Endothelial cell of umbilical vein (primary cell): ENCODE results near the gene IMPG2. TPM values are rescaled to one million over a fixed set of nuclear protein-coding genes. Genes with fewer than 3 reads are reported as not detected.

Experiments
- BruUV-seq: library from RNA; stranded (reverse); fragments of 400-500 nt; replicated peaks from 2 replicates; lab custom pipeline; 2021; lab: Mats Ljungman, UMichigan
- CTCF ChIA-PET: fragments of 300-600, 350-600 bp; sonication (Branson Sonifier 250); formaldehyde crosslinking; loops from one replicate; lab custom pipeline; 2021; ENCODE audit warnings: antibody characterized with exemption, inconsistent platforms; lab: Charles Lee
- POLR2A ChIA-PET: fragments of 300-600, 350-600 bp; sonication (Branson Sonifier 250); formaldehyde crosslinking; loops from one replicate; lab custom pipeline; 2021; ENCODE audit warnings: antibody characterized with exemption, inconsistent platforms; lab: Charles Lee
- DNase-seq: peaks from one replicate; pipeline ENCODE4 v3.0.0-alpha.2; 2011; ENCODE audit warnings: low read depth, low spot score
- FAIRE-seq: peaks from 2 replicates; lab custom pipeline; 2011; peaks lifted over from hg19 to GRCh38; lab: Jason Lieb, UNC
- H2AFZ ChIP-seq: 2 replicates; pipeline ENCODE4 v1.6.0; 2012; ENCODE audit warnings: low read depth, low read length, control low read depth, inconsistent platforms
- H3K27ac ChIP-seq: 2 replicates; pipeline ENCODE4 v1.5.1; 2011; ENCODE audit warnings: low read depth, mild to moderate bottlenecking, control low read depth, low read length, moderate library complexity; ENCODE audit not compliant: insufficient read depth
- H3K27me3 ChIP-seq, 2 experiments: 2 replicates each; pipeline versions ENCODE4 v1.6.0 to v1.6.1; 2011; ENCODE audit warnings: low read length in 2 of 2, mixed read lengths in 1 of 2; ENCODE audit not compliant: control insufficient read depth in 2 of 2, insufficient read depth in 2 of 2
- H3K36me3 ChIP-seq, 2 experiments: 2 replicates in 1 of 2; 3 replicates in 1 of 2; pipeline ENCODE4 v1.5.1; 2011; ENCODE audit warnings: low read length in 2 of 2, mild to moderate bottlenecking in 1 of 2, moderate library complexity in 1 of 2; ENCODE audit not compliant: control insufficient read depth in 2 of 2, insufficient read depth in 2 of 2; ENCODE audit errors: extremely low read depth in 1 of 2
- H3K4me1 ChIP-seq: 3 replicates; pipeline ENCODE4 v1.5.1; 2011; ENCODE audit warnings: mild to moderate bottlenecking, low read length; ENCODE audit not compliant: control insufficient read depth, insufficient read depth; ENCODE audit errors: extremely low read depth
- H3K4me2 ChIP-seq: 2 replicates; pipeline ENCODE4 v1.6.1; 2011; ENCODE audit warnings: low read length, control low read depth, mixed read lengths; ENCODE audit not compliant: insufficient read depth
- H3K4me3 ChIP-seq, 3 experiments: fragments of 200-600 bp in 1 of 3; sonication (generic), shearing (Covaris generic) in 1 of 3; replicated peaks in 1 of 3; 2 replicates each; pipeline ENCODE4 v1.5.1; 2011 to 2016; ENCODE audit warnings: control low read depth in 3 of 3, low read length in 3 of 3, mild to moderate bottlenecking in 2 of 3, inconsistent platforms in 1 of 3, low read depth in 1 of 3, moderate library complexity in 1 of 3; ENCODE audit not compliant: insufficient read depth in 1 of 3
- H3K79me2 ChIP-seq: 2 replicates; pipeline ENCODE4 v1.6.0; 2012; ENCODE audit warnings: low read length, inconsistent platforms; ENCODE audit not compliant: control insufficient read depth, insufficient read depth
- H3K9ac ChIP-seq: replicated peaks from 2 replicates; pipeline ENCODE3; 2011; ENCODE audit warnings: low read length, control low read depth; ENCODE audit not compliant: insufficient read depth; ENCODE audit errors: extremely low read depth
- H3K9me1 ChIP-seq: replicated peaks from 3 replicates; pipeline ENCODE4 v1.6.0; 2011; ENCODE audit warnings: mild to moderate bottlenecking, low read length; ENCODE audit not compliant: control insufficient read depth, insufficient read depth; ENCODE audit errors: extremely low read depth
- H3K9me3 ChIP-seq: replicated peaks from 2 replicates; pipeline ENCODE4 v1.5.1; 2012; ENCODE audit warnings: low read length, inconsistent platforms; ENCODE audit not compliant: control insufficient read depth, insufficient read depth
- H4K20me1 ChIP-seq: replicated peaks from 2 replicates; pipeline ENCODE3; 2011; ENCODE audit warnings: mild to moderate bottlenecking, low read length; ENCODE audit not compliant: control insufficient read depth, insufficient read depth; ENCODE audit errors: extremely low read depth
- CTCF ChIP-seq, 2 donors: IDR thresholded peaks; 1 replicate in 1 of 2; 2 replicates in 1 of 2; pipeline ENCODE4 v1.5.1; 2011; ENCODE audit warnings: low read length in 2 of 2, mild to moderate bottlenecking in 2 of 2, moderate library complexity in 2 of 2, control low read depth in 1 of 2, inconsistent platforms in 1 of 2, low read depth in 1 of 2; ENCODE audit not compliant: insufficient read depth in 1 of 2; ENCODE audit errors: extremely low read depth in 1 of 2
- EZH2 ChIP-seq: IDR thresholded peaks from 2 replicates; pipeline ENCODE4 v1.6.1; 2012; ENCODE audit warnings: borderline replicate concordance, low read depth, mild to moderate bottlenecking, moderate library complexity, low read length, inconsistent platforms; ENCODE audit not compliant: severe bottlenecking
- FOS ChIP-seq: IDR thresholded peaks from 2 replicates; pipeline ENCODE4 v1.6.1; 2011; ENCODE audit warnings: mild to moderate bottlenecking, low read length, moderate library complexity, borderline replicate concordance; ENCODE audit not compliant: insufficient read depth
- GATA2 ChIP-seq: IDR thresholded peaks from 2 replicates; pipeline ENCODE4 v1.7.0; 2011; ENCODE audit warnings: low read depth, mild to moderate bottlenecking, moderate library complexity, mixed read lengths, low read length; ENCODE audit not compliant: insufficient read length, insufficient read depth
- JUN ChIP-seq: IDR thresholded peaks from 2 replicates; pipeline ENCODE4 v1.6.1; 2011; ENCODE audit warnings: borderline replicate concordance, low read depth; ENCODE audit not compliant: insufficient read length, insufficient read depth
- MAX ChIP-seq: IDR thresholded peaks from 2 replicates; pipeline ENCODE4 v1.6.1; 2011; ENCODE audit not compliant: insufficient read depth, insufficient read length
- MYC ChIP-seq: IDR thresholded peaks from one replicate; pipeline ENCODE4 v1.6.1; 2011; ENCODE audit warnings: mild to moderate bottlenecking, low read depth, low read length
- POLR2A ChIP-seq: IDR thresholded peaks from 2 replicates; pipeline ENCODE4 v1.6.1; 2012; ENCODE audit warnings: low read depth, mild to moderate bottlenecking, control low read depth, low read length
- POLR2AphosphoS5 ChIP-seq: IDR thresholded peaks from 2 replicates; pipeline ENCODE4 v1.6.1; 2012; ENCODE audit warnings: low read depth, mild to moderate bottlenecking, control low read depth, low read length, moderate library complexity; ENCODE audit not compliant: insufficient read depth
- dilution Hi-C: fragments of 300-500 bp; cut with MboI; formaldehyde crosslinking; loops from one replicate; pipeline ENCODE4 v1.15.0; 2019; ENCODE audit warnings: low sequenced_read_pairs; ENCODE audit not compliant: extremely low pct_ligation_motif_present
- intact Hi-C: fragments of 100-400 bp; cut with micrococcal nuclease; formaldehyde crosslinking; loops from one replicate; pipeline ENCODE4 v1.10.0; 2022
- polyA plus RNA-seq, 4 experiments: library from polyadenylated mRNA; depleted of rRNA in 3 of 4; stranded (reverse) in 3 of 4; unstranded in 1 of 4; fragments of >200 nt; gene quantifications; 2 replicates each; pipeline versions ENCODE4 v1.2.1 to v1.2.3, GENCODE V29; 2011 to 2012; ENCODE audit warnings: missing spikeins in 1 of 4
- total RNA-seq: library from RNA; stranded (reverse); gene quantifications from 2 replicates; pipeline ENCODE4 v1.2.3, GENCODE V29; 2021

The IMPG2 gene
- total and polyA plus RNA-seq, 2 donors (not counting 3 experiments of a cell fraction or from before 2014, with no cell fraction given), result 0.39 to 0.71 TPM

GRCh38 chr3:101204246-101204645, 116.1 kb downstream of the IMPG2 start:
- no peaks in the 10 kb centered on the region for H3K27me3 ChIP-seq
- no peak overlapping the region for H3K4me3 ChIP-seq
- FAIRE-seq (no peak), DNase-seq (no peak)
- H3K9ac ChIP-seq, result no peak overlapping the region
- dilution Hi-C loops, result no loop called here
- H3K27ac ChIP-seq, result no peak overlapping the region
- intact Hi-C loops, result no loop called here
- H3K4me2 ChIP-seq, result no peak overlapping the region
- peak overlapping the region; percentile 57 for H2AFZ ChIP-seq
- POLR2A ChIA-PET, result no interaction called here
- TF ChIP-seq CTCF (IDR thresholded peaks at IDR 0.05; ENCODE audit: extremely low read depth in 1 of 2, insufficient read depth in 1 of 2, low read depth in 1 of 2, low read length in 2 of 2) (no peak), POLR2A (no peak), EZH2 (no peak), JUN (no peak), MYC (no peak), POLR2AphosphoS5 (no peak), GATA2 (no peak), FOS (no peak), MAX (no peak)
- CTCF ChIA-PET, result no interaction called here
- BruUV-seq, result no TSS peak
- no peaks in the 10 kb centered on the region for H4K20me1 ChIP-seq
- H3K79me2 ChIP-seq, result no peaks in the 10 kb centered on the region
- no peaks in the 10 kb centered on the region for H3K9me1 ChIP-seq
- H3K9me3 ChIP-seq, result no peaks in the 10 kb centered on the region
- no peaks in the 10 kb centered on the region for H3K36me3 ChIP-seq
- H3K4me1 ChIP-seq, result no peaks in the 10 kb centered on the region
